Trophoblast cell (in vitro differentiated cells and primary cell): ENCODE results near the gene COQ8B.

Experiments used
- DNase-seq, 2 donors: peaks; one replicate each; pipeline ENCODE4 v3.0.0-alpha.2; 2016
- H2AFZ ChIP-seq: 2 replicates; pipeline ENCODE4 v1.6.1; 2013; ENCODE audit warnings: low read length, moderate library complexity, mild to moderate bottlenecking; ENCODE audit not compliant: insufficient read depth, poor library complexity
- H2AK5ac ChIP-seq: 2 replicates; pipeline ENCODE4 v1.6.1; 2013; ENCODE audit warnings: mild to moderate bottlenecking, low read length
- H2BK120ac ChIP-seq: 2 replicates; pipeline ENCODE4 v1.6.1; 2013; ENCODE audit warnings: low read length, mild to moderate bottlenecking, moderate library complexity; ENCODE audit not compliant: insufficient read depth, poor library complexity
- H2BK12ac ChIP-seq: 2 replicates; pipeline ENCODE4 v1.6.1; 2013; ENCODE audit warnings: mild to moderate bottlenecking, low read length, moderate library complexity
- H2BK5ac ChIP-seq: 2 replicates; pipeline ENCODE4 v1.6.1; 2013; ENCODE audit warnings: low read length, low read depth, moderate library complexity, mild to moderate bottlenecking; ENCODE audit not compliant: poor library complexity
- H3K14ac ChIP-seq: 2 replicates; pipeline ENCODE4 v1.6.1; 2013; ENCODE audit warnings: mild to moderate bottlenecking, low read length
- H3K18ac ChIP-seq: 2 replicates; pipeline ENCODE4 v1.6.1; 2013; ENCODE audit warnings: mild to moderate bottlenecking, low read length
- H3K23ac ChIP-seq: 2 replicates; pipeline ENCODE4 v1.6.1; 2013; ENCODE audit warnings: low read length
- H3K27ac ChIP-seq: 2 replicates; pipeline ENCODE4 v1.5.1; 2013; ENCODE audit warnings: low read depth, mild to moderate bottlenecking, inconsistent platforms, low read length, moderate library complexity
- H3K27me3 ChIP-seq: 2 replicates; pipeline ENCODE4 v1.6.1; 2013; ENCODE audit warnings: inconsistent platforms, mild to moderate bottlenecking, low read length, moderate library complexity; ENCODE audit not compliant: insufficient read depth
- H3K36me3 ChIP-seq, 2 experiments: 1 replicate in 1 of 2; 2 replicates in 1 of 2; pipeline ENCODE4 v1.6.1; 2013; ENCODE audit warnings: low read length in 2 of 2, mild to moderate bottlenecking in 2 of 2, moderate library complexity in 1 of 2; ENCODE audit not compliant: insufficient read depth in 2 of 2, control insufficient read depth in 1 of 2
- H3K4ac ChIP-seq: 2 replicates; pipeline ENCODE4 v1.6.1; 2013; ENCODE audit warnings: low read depth, mild to moderate bottlenecking, low read length, moderate library complexity
- H3K4me1 ChIP-seq, 2 experiments: 1 replicate in 1 of 2; 2 replicates in 1 of 2; pipeline ENCODE4 v1.6.1; 2013; ENCODE audit warnings: low read length in 2 of 2, mild to moderate bottlenecking in 2 of 2, moderate library complexity in 1 of 2; ENCODE audit not compliant: insufficient read depth in 2 of 2, control insufficient read depth in 1 of 2
- H3K4me2 ChIP-seq: 2 replicates; pipeline ENCODE4 v1.6.1; 2013; ENCODE audit warnings: inconsistent platforms, mild to moderate bottlenecking, low read length, moderate library complexity
- H3K4me3 ChIP-seq: 2 replicates; pipeline ENCODE4 v1.5.1; 2013; ENCODE audit warnings: mild to moderate bottlenecking, low read depth, low read length, inconsistent platforms
- H3K79me1 ChIP-seq: one replicate; pipeline ENCODE4 v1.6.1; 2013; ENCODE audit warnings: low read length
- H3K79me2 ChIP-seq: 2 replicates; pipeline ENCODE4 v1.6.1; 2013; ENCODE audit warnings: low read length, mild to moderate bottlenecking; ENCODE audit not compliant: control insufficient read depth, insufficient read depth, poor library complexity
- H3K9ac ChIP-seq: 2 replicates; pipeline ENCODE4 v1.6.1; 2013; ENCODE audit warnings: mild to moderate bottlenecking, low read length
- H3K9me3 ChIP-seq: 2 replicates; pipeline ENCODE4 v1.6.1; 2013; ENCODE audit warnings: low read depth, mild to moderate bottlenecking, control low read depth, inconsistent platforms, low read length; ENCODE audit not compliant: insufficient read depth
- H4K12ac ChIP-seq: 2 replicates; pipeline ENCODE4 v1.6.1; 2013; ENCODE audit warnings: low read depth, mild to moderate bottlenecking, low read length, moderate library complexity
- H4K8ac ChIP-seq: 2 replicates; pipeline ENCODE4 v1.6.1; 2013; ENCODE audit warnings: low read depth, mild to moderate bottlenecking, low read length, moderate library complexity
- H4K91ac ChIP-seq: one replicate; pipeline ENCODE4 v1.6.1; 2013; ENCODE audit warnings: low read depth, mild to moderate bottlenecking, low read length, moderate library complexity
- WGBS: extraction: QIAGEN DNeasy Blood & Tissue Kit; methylation state at CpG from one replicate; pipeline ENCODE4 v1.1.7; 2013; ENCODE audit warnings: missing lambda C conversion rate; ENCODE audit not compliant: insufficient read length, insufficient coverage; ENCODE audit errors: extremely low coverage; 5-methylcytosine and 5-hydroxymethylcytosine counted together

COQ8B gene

DNA sequence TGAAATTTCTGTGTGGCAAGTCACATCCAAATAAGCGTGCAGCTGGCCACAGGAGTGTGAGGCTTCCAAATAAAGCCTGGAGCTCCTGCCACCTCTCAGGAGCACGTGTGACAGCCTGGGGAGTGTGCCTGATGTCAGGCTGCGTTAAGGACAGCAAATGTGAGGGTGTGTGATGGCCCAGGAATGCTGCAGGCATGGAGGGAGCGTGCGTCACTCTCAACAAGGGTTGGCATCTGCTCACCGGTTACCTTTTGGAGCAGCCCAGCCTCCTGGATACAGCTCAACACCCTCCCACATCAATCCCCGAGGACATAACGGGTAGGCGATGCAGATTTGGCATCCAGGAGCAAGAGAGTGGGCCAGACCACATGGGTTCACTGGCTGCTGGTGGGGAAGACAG lies 45.3 kb downstream of the COQ8B start:
- no peak overlapping the region for H3K27ac ChIP-seq
- no peak overlapping the region for H2BK12ac ChIP-seq
- H4K91ac ChIP-seq = no peak overlapping the region
- no peak overlapping the region for H4K8ac ChIP-seq
- no peak overlapping the region for H2BK5ac ChIP-seq
- WGBS = no CpG with 5 or more reads among the region's 9 CpGs
- H3K9me3 ChIP-seq = peaks cover 3% of the 10 kb centered on the region
- no peak overlapping the region for H2AK5ac ChIP-seq
- H3K4ac ChIP-seq = no peak overlapping the region
- H3K4me1 ChIP-seq = no peaks in the 10 kb centered on the region
- no peaks in the 10 kb centered on the region for H3K27me3 ChIP-seq
- H3K36me3 ChIP-seq = peaks cover 54 to 74% of the 10 kb centered on the region in 2 experiments
- no peak overlapping the region for H3K4me2 ChIP-seq
- no peak overlapping the region for H2AFZ ChIP-seq
- peak; percentile 92 to 95 for DNase-seq
- no peak overlapping the region for H4K12ac ChIP-seq
- H2BK120ac ChIP-seq = no peak overlapping the region
- H3K23ac ChIP-seq = no peak overlapping the region
- no peak overlapping the region for H3K9ac ChIP-seq
- no peak overlapping the region for H3K14ac ChIP-seq
- H3K79me1 ChIP-seq = no peaks in the 10 kb centered on the region
- no peak overlapping the region for H3K4me3 ChIP-seq
- no peaks in the 10 kb centered on the region for H3K79me2 ChIP-seq
- no peak overlapping the region for H3K18ac ChIP-seq

DNA sequence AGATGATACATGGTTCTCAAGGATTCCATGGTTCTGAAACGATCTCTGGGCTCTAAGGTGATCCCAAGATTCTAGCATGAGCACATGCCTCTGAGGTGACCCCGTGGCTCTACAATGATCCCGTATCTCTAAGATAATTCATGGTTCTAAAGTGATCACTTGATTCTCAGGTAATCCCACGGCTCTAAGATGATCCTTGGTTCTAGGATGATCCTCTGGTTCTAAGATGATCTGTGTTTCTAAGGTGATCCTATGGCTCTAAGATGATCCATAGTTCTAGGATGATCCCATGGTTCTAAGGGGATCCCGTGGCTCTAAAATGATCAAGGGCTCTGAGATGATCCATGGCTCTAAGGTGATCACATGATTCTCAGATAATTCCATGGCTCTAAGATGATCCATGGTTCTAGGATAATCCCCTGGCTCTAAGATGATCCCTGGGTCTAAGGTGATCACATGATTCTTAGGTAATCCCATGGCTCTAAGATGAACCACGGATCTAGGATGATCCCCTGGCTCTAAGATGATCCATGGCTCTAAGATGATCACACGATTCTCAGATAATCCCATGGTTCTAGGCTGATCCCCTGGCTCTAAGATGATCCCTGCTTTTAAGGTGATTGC lies 47.6 kb downstream of the COQ8B start:
- Histone ChIP-seq H4K8ac (no peak overlapping the region), H3K9me3 (peaks cover 3% of the 10 kb centered on the region), H2BK5ac (no peak overlapping the region), H3K9ac (no peak overlapping the region), H4K91ac (no peak overlapping the region), H2BK12ac (no peak overlapping the region), H3K4me3 (no peak overlapping the region), H4K12ac (no peak overlapping the region), H3K27ac (no peak overlapping the region), H3K36me3 (peaks cover 44 to 64% of the 10 kb centered on the region in 2 experiments), H2AK5ac (no peak overlapping the region), H3K14ac (no peak overlapping the region), H3K4me2 (no peak overlapping the region), H3K23ac (no peak overlapping the region), H3K4me1 (no peaks in the 10 kb centered on the region), H3K79me2 (no peaks in the 10 kb centered on the region), H3K27me3 (no peaks in the 10 kb centered on the region), H3K79me1 (no peaks in the 10 kb centered on the region), H2BK120ac (no peak overlapping the region), H3K4ac (no peak overlapping the region), H3K18ac (no peak overlapping the region), H2AFZ (no peak overlapping the region)
- no CpG with 5 or more reads among the region's 7 CpGs for WGBS
- no peak for DNase-seq

DNA sequence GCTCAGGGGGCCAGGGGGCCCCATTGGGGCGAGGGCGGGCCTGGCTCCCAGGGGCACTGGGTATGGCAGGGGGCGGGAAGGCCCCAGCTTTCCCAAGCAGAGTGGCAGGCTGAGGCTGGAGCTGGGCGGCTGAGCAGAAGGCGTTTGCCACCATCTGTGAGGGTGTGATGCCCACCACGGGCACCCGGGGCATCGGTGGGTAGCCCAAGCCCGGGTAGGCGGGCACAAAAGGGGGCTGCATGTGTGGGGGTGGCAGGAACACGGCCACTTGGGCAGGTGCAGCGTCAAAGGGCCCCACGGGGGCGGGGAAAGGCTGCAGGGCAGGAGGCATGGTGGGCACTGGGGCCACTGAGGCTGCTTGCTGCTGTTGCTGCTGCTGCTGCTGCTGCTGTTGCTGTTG lies 49.1 kb downstream of the COQ8B start:
- no peak for DNase-seq
- no peak overlapping the region for H3K4ac ChIP-seq
- H2AK5ac ChIP-seq = no peak overlapping the region
- H2BK5ac ChIP-seq = no peak overlapping the region
- H3K9me3 ChIP-seq = peaks cover 5% of the 10 kb centered on the region
- H3K9ac ChIP-seq = no peak overlapping the region
- no peak overlapping the region for H4K12ac ChIP-seq
- H3K79me1 ChIP-seq = peaks cover 5% of the 10 kb centered on the region
- H3K23ac ChIP-seq = no peak overlapping the region
- no peak overlapping the region for H3K14ac ChIP-seq
- H4K8ac ChIP-seq = no peak overlapping the region
- no peak overlapping the region for H3K27ac ChIP-seq
- no peak overlapping the region for H2BK12ac ChIP-seq
- H3K36me3 ChIP-seq = peaks cover 37 to 52% of the 10 kb centered on the region in 2 experiments
- H3K27me3 ChIP-seq = no peaks in the 10 kb centered on the region
- peaks cover 6 to 7% of the 10 kb centered on the region in 2 experiments for H3K4me1 ChIP-seq
- H3K4me2 ChIP-seq = no peak overlapping the region
- H2BK120ac ChIP-seq = no peak overlapping the region
- H2AFZ ChIP-seq = no peak overlapping the region
- H3K4me3 ChIP-seq = no peak overlapping the region
- no peak overlapping the region for H3K18ac ChIP-seq
- no CpG with 5 or more reads among the region's 14 CpGs for WGBS
- no peaks in the 10 kb centered on the region for H3K79me2 ChIP-seq
- no peak overlapping the region for H4K91ac ChIP-seq

- no peaks in the 10 kb centered on the region for H3K27me3 ChIP-seq
- no peak overlapping the region for H3K4ac ChIP-seq
- H4K91ac ChIP-seq = no peak overlapping the region
- no peak overlapping the region for H4K8ac ChIP-seq
- H2BK5ac ChIP-seq = no peak overlapping the region
- no peak overlapping the region for H3K27ac ChIP-seq
- no peak overlapping the region for H3K23ac ChIP-seq
- H3K36me3 ChIP-seq = peaks cover 35 to 45% of the 10 kb centered on the region in 2 experiments
- H3K18ac ChIP-seq = no peak overlapping the region
- H3K4me1 ChIP-seq = peaks cover 6 to 7% of the 10 kb centered on the region in 2 experiments
- no peak overlapping the region for H3K14ac ChIP-seq
- no CpG with 5 or more reads among the region's 14 CpGs for WGBS
- H2AFZ ChIP-seq = no peak overlapping the region
- H3K9ac ChIP-seq = no peak overlapping the region
- H2BK12ac ChIP-seq = no peak overlapping the region
- H2BK120ac ChIP-seq = no peak overlapping the region
- H3K9me3 ChIP-seq = peaks cover 5% of the 10 kb centered on the region
- H4K12ac ChIP-seq = no peak overlapping the region
- no peak overlapping the region for H3K4me3 ChIP-seq
- no peak overlapping the region for H2AK5ac ChIP-seq
- no peaks in the 10 kb centered on the region for H3K79me2 ChIP-seq
- DNase-seq = no peak
- H3K79me1 ChIP-seq = peaks cover 5% of the 10 kb centered on the region
- H3K4me2 ChIP-seq = no peak overlapping the region
These were observed 49.8 kb downstream of the COQ8B start for GRCh38 chr19:40666803-40667438.
